ENCODE results near the gene ABHD6.

DNA sequence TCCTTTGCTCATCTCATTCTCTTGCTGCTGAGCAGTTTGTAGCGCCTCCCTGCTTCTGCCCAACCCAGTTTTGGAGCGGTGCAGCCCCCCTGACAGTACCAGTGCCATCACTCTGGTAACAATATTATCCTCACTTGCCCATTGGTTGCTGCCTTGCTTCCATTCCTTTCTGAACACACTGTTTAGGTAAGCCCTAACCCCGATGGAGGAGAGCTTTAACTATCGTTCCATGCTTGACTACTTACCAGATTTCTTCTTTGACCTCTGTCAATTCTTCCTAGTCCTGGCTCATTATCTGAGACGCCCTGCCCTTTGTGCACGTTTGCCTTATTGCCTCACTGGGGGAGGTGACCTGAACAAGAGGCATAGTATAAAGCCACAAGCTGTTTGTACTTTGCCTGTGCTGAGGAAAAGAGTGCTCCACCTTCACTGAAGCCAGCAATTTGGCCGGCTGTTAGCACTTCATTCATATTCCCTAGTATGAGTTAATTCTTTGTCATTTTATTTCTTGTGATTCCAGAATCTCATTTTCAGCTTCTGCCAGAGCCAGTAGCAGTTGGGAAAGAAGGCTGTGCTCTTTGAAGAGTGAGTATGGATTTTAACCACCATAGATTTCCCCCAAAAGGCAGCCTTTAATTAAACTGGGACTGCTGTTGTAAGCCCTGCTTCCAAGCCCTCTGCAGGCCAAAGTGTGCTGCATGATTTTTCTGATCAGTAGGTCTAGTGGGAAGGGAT lies 11.9 kb downstream of the ABHD6 start:
- no peak for TF ChIP-seq ZFX (IDR thresholded peaks at IDR 0.05)
- TF ChIP-seq CTCF (IDR thresholded peaks at IDR 0.05 in 2 of 3, conservative IDR thresholded peaks at IDR 0.05 in 1 of 3; ENCODE audit: borderline replicate concordance in 1 of 3, insufficient read depth in 1 of 3, low read depth in 2 of 3, low read length in 2 of 3) = peak in 2 of 3 experiments; percentile 8 to 17; a peak in 1 of 6 replicates
- no peak for TF ChIP-seq FOSL1 (IDR thresholded peaks at IDR 0.05; ENCODE audit: low read depth)
- no peak for TF ChIP-seq EZH2phosphoT487 (IDR thresholded peaks at IDR 0.05; ENCODE audit: borderline replicate concordance)
- TF ChIP-seq ELF1 (IDR thresholded peaks at IDR 0.05; ENCODE audit: borderline replicate concordance, low read depth) = no peak
- TF ChIP-seq SP1 (IDR thresholded peaks at IDR 0.05; ENCODE audit: low read depth) = no peak
- TF ChIP-seq JUND (IDR thresholded peaks at IDR 0.05) = no peak
- no peak for TF ChIP-seq POLR2AphosphoS5 (IDR thresholded peaks at IDR 0.05; ENCODE audit: low read depth, low read length)
- no peak for TF ChIP-seq SRF (IDR thresholded peaks at IDR 0.05; ENCODE audit: low read depth)
- TF ChIP-seq SIN3A (IDR thresholded peaks at IDR 0.05; ENCODE audit: low read depth) = no peak
- TF ChIP-seq POLR2A (IDR thresholded peaks at IDR 0.05; ENCODE audit: borderline replicate concordance, extremely low read depth, insufficient read depth, insufficient read length) = no peak
- TF ChIP-seq, protein P1, sequence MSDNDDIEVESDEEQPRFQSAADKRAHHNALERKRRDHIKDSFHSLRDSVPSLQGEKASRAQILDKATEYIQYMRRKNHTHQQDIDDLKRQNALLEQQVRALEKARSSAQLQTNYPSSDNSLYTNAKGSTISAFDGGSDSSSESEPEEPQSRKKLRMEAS (IDR thresholded peaks at IDR 0.05) = no peak
- TF ChIP-seq, protein P2, sequence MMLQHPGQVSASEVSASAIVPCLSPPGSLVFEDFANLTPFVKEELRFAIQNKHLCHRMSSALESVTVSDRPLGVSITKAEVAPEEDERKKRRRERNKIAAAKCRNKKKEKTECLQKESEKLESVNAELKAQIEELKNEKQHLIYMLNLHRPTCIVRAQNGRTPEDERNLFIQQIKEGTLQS (IDR thresholded peaks at IDR 0.05) = no peak
